HG03095 (cell line): Measurements from ENCODE around the gene BDKRB2.

Source experiments
- ATAC-seq: cut with Tn5 transposase; IDR thresholded peaks from one replicate; pipeline ENCODE4 v1.9.1; 2021; ENCODE audit warnings: moderate library complexity; ENCODE audit not compliant: unreplicated experiment

Gene BDKRB2

GRCh38 chr14:96176275-96176674 lies 28.4 kb upstream of the BDKRB2 start:
- no peak for ATAC-seq

- ATAC-seq, result no peak
Measured at GRCh38 chr14:96176811-96177211, 27.8 kb upstream of the BDKRB2 start.

GRCh38 chr14:96177766-96178375 lies 26.8 kb upstream of the BDKRB2 start:
- ATAC-seq, result no peak

DNA sequence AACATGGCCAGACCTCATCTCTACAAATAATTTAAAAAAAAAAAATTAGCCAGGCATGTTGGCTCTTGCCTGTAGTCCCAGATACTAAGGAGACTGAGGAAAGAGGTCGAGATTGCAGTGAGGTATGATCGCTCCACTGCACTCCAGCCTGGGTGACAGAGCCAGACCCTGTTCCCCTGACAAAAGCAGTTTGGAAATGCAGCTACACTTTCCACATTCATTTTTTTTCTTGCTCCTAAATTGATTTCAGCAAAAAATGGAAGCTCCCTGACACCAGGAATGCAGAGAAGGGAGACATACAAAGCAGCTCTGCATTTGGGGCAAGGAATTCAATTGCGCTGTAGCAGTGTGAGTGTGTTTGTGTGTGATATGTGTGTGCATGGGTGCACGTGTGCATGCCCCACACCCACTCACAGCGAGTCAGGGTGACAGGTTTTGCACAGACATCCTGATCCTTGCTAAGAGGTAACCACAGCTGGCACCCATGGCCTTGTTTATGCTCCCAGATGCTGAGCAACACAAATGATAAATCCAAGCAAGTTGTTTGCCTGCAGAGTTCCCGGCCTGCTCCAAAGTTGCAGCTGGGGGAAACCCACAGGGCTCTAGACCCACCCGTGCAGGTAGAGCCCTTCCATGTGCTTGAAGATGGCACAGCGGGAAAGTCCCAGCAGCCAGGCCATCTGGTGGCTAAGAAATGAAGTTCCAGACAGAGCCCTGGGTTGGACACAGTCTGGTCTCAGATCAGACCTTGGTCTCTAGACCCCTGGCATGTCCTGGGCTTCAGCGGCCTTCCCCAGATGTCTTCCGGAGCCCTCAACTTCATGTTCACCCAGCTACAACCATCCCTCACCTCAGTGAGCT lies 25.9 kb upstream of the BDKRB2 start:
- ATAC-seq, result no peak

DNA sequence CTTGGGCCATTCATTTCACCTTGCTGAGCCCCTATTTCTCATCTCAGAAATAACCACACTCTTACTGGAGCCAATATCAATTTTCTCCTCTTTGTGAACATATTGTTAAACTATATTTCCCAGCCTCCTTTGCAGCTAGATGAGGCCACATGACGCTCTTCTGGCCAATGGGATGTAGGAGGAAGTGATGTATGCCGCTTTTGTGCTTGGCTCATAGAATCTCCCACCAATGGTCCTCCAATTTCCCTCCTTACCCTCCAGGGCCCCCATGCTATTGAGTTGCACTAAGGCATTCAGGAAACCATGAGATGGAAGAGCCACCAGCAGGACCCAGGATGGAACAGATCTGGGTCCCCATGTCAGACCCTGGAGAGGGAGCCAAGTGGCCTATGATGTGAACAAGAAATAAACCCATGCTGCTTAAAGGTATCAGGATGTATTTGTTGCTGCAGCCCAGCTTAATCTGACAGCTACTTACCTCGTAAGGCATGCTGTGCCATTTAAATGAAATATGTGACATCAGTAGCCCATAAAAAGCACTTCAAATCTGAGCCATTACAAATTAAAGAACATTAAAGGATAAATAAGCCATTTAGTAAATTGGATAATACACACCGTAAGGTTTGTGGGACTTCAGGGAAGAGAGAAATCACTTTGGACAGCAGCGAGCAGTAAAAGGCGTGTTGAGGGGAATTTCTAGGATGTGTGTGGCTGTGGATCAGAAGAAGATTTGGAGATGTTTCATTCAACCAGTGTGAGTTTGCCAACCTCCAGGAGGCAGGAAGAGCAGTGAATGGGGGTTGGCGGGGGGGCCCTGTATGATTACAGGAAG lies 24.4 kb upstream of the BDKRB2 start:
- ATAC-seq, result no peak

- no peak for ATAC-seq
Measured at GRCh38 chr14:96181186-96182056, 23.2 kb upstream of the BDKRB2 start.

DNA sequence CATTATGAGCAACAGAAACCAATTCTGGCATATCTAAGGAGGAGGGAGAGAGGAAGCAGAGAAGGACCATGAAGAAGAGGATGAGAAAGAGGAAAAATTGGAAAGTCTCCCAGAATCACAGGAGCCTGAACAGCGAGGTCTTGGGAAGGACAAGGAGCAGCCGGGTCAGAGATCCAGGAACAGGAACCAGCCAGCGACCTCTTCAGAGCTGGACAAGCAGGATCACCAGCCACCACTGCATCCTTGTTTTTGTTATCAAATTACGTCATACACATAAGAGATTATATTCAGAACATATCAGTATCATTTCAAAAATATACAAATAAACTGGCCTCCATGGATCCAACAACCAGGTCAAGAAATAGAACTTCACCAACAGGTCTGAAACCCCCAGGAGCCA lies 22.1 kb upstream of the BDKRB2 start:
- ATAC-seq, result no peak

DNA sequence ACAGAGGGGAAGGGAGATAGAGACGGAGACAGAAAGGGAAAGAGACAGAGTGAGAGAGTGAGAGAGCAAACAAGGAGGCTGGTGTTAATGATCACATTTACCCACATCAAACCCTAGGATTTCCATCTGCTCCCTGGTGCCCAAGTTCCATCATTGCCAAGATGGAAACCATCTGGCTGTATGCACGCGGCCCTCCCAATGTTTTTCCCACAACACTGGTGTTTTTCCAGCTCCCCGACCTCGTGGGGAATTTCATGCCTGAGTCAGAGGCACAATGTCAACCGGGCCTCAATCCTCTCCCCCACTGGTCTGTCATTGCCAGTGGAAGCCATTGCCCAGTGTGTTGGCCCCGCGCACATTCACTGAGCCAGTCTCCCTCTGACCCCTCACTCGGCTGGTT lies 19.9 kb upstream of the BDKRB2 start:
- ATAC-seq, result no peak

DNA sequence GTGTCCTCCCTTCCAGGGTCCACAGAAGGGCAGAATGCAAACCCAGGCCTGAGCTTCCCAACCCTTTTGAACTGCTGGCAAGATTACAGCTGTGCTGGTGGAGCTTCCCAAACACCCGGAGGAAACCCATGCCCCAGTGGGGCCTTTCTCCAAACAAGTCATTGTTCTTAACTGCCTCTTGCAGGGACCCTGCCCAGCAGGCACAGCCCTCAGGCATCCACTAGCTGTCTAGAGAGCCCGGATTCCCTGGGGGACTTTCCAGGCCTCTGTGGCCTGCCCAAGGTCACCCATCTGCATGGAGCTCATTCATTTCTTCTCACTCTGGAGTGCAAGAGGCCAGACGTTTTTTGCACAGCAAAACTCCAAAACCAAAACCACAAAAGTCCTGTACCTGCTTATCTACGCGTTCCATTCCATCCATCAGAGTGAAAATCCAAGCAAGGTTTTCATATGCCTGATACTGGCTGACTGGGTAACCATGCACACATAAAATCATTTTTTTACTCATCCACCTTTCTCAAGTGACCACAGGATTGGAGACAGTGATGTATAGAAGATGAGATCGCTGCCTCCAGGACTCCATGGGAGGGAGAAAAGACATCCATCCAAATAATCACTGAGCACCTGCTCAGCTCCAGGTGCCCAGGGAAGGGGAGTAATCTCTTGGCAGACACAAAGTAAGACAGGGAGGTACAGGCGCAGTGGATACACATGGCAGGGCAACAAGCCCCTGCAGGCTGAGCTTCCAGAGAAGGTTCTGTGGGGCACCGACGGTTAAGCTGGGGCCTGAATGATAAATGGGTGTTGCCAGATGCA lies 17.2 kb upstream of the BDKRB2 start:
- ATAC-seq, result no peak

DNA sequence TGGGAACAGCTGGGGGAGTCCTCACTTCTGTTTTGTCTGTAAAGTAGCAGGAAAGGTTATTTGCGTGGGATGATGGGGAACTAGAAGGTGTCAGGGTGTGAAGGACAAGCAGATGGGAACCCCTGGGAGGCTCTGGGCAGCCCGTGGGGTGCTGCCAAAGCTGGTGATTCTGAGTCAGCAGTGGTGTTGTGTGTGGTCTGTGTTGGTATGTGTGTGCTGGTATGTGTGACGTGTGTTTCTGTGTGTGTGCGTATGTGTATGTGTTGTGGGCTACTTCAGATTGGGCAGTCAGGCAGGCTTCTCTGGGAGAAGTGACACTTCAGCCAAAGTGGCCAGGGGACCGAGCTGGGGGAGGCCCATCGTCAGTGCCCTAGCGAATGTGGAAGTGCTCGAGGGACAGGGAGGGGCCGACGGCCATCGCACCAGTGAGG lies 15.3 kb upstream of the BDKRB2 start:
- ATAC-seq, result no peak

GRCh38 chr14:96191353-96191752 lies 13.3 kb upstream of the BDKRB2 start:
- no peak for ATAC-seq

DNA sequence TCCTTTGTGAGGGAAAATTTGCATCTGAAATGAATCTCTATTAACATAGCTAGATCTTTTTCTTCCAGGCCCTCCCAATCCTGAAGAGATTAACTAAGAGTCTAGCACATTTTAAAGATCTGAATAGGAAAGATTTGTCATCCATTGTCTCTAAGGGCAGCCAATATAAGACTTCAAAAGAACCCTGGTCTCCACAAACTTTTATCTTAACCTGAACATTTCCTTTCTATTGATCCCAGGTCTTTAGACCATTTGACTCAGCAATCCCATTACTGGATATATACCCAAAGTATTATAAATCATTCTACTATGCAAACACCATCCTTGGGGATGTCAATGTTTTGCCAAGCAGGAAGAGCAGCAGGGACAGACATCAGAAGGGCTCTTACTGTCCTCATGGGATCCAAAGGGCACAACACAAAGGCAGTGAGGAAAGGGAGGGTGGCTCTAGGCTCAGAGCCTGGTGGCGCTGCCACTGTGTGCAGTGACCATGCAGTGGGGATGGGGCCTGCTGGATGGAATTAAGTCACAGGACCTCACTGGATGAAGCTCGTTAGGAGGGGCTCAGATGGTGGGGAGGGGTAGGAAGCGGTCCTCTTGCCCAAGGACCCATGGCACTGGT lies 12.7 kb upstream of the BDKRB2 start:
- no peak for ATAC-seq

- ATAC-seq, result no peak
Measured at GRCh38 chr14:96192975-96193805, 11.4 kb upstream of the BDKRB2 start.

DNA sequence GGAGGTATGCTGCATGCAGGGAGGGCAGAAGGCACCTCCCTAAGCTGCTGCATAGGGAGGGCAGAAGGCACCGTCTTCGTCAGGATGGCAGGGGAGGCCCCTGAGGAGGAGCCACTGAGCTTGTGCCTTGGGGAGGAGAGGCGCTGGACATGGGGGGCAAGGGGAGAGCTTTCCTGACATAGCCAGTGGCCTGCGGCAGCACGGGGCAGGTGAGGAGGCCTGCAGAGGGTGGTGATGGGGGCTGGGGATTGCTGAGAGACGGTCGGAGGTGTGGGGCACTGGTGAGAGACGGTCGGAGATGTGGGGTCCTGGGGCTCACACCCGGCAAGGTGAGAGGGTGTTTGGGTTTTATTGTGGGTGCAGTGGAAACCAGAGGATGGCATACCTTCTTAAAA lies 10.4 kb upstream of the BDKRB2 start:
- no peak for ATAC-seq

DNA sequence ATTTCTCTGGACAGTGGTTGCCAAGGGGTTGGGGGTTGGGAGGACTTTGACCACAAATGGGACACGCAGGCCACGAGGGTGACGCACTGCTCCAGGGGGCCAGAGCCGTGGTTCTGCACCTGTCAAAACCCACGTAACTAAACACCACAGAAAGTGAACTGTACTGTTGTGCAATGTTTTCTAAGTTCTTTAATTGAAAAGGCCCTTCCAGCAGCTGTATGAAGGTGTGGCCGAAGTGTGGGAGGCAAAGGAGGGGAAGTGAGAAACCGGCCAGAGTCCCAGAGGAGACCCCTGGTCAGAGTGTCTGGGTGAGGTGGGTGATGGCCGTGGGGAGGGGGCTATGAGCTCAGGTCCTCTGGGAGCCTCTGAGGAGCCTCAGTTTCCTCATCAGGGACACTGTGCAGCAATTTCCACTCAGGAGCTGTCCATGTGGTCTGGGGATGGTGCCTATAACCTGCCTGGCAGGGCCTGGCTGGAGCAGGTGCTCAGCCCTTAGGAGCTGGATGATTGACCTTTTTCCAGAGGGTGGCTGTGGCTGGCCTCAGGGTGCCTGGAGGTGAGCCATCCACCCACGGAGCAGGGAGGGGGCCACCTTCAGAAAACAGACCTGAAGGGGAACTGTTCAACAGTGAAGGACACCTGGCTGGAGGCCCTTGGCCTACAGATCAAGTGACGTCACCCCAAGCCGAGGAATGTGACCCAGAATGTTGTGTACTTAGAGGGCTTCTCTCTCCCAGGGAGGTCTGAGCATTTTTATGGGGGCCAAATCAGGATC lies 9.8 kb upstream of the BDKRB2 start:
- no peak for ATAC-seq

- no peak for ATAC-seq
Measured at GRCh38 chr14:96195441-96196081, 9.1 kb upstream of the BDKRB2 start.

DNA sequence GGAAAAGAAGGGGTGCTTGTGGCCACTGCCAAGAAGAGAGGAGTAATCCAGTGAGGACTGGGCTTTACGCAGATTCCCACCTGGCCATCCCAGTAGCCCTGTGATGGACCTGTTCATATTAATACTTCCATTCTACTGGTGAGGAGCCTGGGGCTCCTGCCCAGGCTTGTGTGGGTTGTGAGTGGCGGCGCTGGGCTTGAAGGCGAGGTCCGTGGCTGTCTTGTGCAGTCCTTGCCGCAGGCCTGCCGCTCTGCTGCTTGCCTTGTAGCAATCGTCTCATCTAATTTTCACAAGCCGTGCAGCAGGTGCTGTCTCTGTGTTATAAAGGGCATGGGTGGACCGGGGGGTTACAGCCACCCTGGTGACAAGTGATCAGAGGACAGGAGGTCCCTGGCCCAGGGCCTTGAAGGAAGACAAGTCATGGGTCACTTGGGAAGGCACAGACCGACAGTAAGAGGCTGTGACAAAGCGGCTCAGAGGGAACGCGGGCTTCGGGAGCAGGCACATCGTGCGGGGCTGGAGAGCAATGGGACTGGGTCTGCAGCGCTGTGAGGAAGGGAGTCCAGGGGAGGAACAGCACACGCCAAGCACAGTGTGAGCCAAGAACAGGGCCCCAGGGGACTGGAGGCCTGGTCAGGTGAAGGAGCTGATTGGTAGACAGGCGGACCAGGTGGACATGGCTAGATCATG lies 7.3 kb upstream of the BDKRB2 start:
- ATAC-seq, result no peak
